ENCODE measurements around the gene NAB1.

GRCh38 chr2:190714958-190715357 is 66.1 kb downstream of the NAB1 start:
- no peak for TF ChIP-seq CTCF (IDR thresholded peaks at IDR 0.05)
- TF ChIP-seq POLR2A (IDR thresholded peaks at IDR 0.05), result no peak
- TF ChIP-seq POLR2AphosphoS5 (IDR thresholded peaks at IDR 0.05), result no peak
- no peak for TF ChIP-seq EP300 (IDR thresholded peaks at IDR 0.05)

Measured in stomach (tissue), 4 donors.